HepG2 (cell line): ENCODE measurements around the gene ZNF563. TPM values are rescaled to one million over a fixed set of nuclear protein-coding genes. Genes with fewer than 3 reads are reported as not detected.
A peak's percentile ranks its signal among the peaks of the same experiment; 100 is the strongest.

Experiments
- CC2D1A ChIP-seq: sonication (generic); formaldehyde crosslinking; IDR thresholded peaks from 2 replicates; pipeline ENCODE4 v1.8.1; 2023; ENCODE audit warnings: mild to moderate bottlenecking, missing genetic modification reagents
- CHCHD3 ChIP-seq: sonication (generic); formaldehyde crosslinking; IDR thresholded peaks from 2 replicates; pipeline ENCODE4 v1.8.0; 2022; ENCODE audit warnings: mild to moderate bottlenecking, missing genetic modification reagents, moderate library complexity
- FLYWCH1 ChIP-seq: sonication (generic); formaldehyde crosslinking; IDR thresholded peaks from 2 replicates; pipeline ENCODE4 v1.8.1; 2023; ENCODE audit warnings: mild to moderate bottlenecking, missing genetic modification reagents
- KLF6 ChIP-seq: IDR thresholded peaks from 2 replicates; pipeline ENCODE4 v1.8.0; 2016; ENCODE audit warnings: missing biosample characterization, missing genetic modification reagents
- KMT2B ChIP-seq: IDR thresholded peaks from 2 replicates; pipeline ENCODE4 v1.6.1; 2016; ENCODE audit warnings: missing genetic modification reagents, missing compliant biosample characterization
- LBX2 ChIP-seq: sonication (generic); formaldehyde crosslinking; IDR thresholded peaks from 2 replicates; pipeline ENCODE4 v1.5.0; 2020; ENCODE audit warnings: missing genetic modification reagents, mild to moderate bottlenecking, borderline replicate concordance
- MXD3 ChIP-seq: IDR thresholded peaks from 2 replicates; pipeline ENCODE4 v1.6.1; 2016; ENCODE audit warnings: mild to moderate bottlenecking, missing biosample characterization, missing genetic modification reagents
- PAXIP1 ChIP-seq: sonication (generic); formaldehyde crosslinking; conservative IDR thresholded peaks from 2 replicates; pipeline ENCODE4 v1.4.0; 2020; ENCODE audit warnings: mild to moderate bottlenecking, missing genetic modification reagents, moderate library complexity
- SMARCC2 ChIP-seq: fragments of 450-650 bp; IDR thresholded peaks from 2 replicates; pipeline ENCODE4 v1.6.1; 2017; ENCODE audit warnings: antibody characterized with exemption, mild to moderate bottlenecking
- SNAPC2 ChIP-seq: sonication (generic); formaldehyde crosslinking; IDR thresholded peaks from 2 replicates; pipeline ENCODE4 v1.8.1; 2022; ENCODE audit warnings: mild to moderate bottlenecking, missing genetic modification reagents
- TBX2 ChIP-seq: sonication (generic); formaldehyde crosslinking; IDR thresholded peaks from 2 replicates; pipeline ENCODE4 v1.5.0; 2020; ENCODE audit warnings: missing genetic modification reagents, mild to moderate bottlenecking, borderline replicate concordance
- THAP11 ChIP-seq: IDR thresholded peaks from 2 replicates; pipeline ENCODE4 v1.6.1; 2016; ENCODE audit warnings: missing biosample characterization, missing genetic modification reagents
- ZBTB2 ChIP-seq: sonication (generic); formaldehyde crosslinking; IDR thresholded peaks from 2 replicates; pipeline ENCODE4 v1.8.0; 2022; ENCODE audit warnings: low read depth, missing genetic modification reagents
- ZFYVE20 ChIP-seq: sonication (generic); formaldehyde crosslinking; IDR thresholded peaks from 2 replicates; pipeline ENCODE4 v1.8.0; 2023; ENCODE audit warnings: low read depth, mild to moderate bottlenecking, moderate library complexity, missing genetic modification reagents, borderline replicate concordance
- ZNF484 ChIP-seq: sonication (generic); formaldehyde crosslinking; IDR thresholded peaks from 2 replicates; pipeline ENCODE4 v1.5.1; 2020; ENCODE audit warnings: mild to moderate bottlenecking, low read depth, missing genetic modification reagents, borderline replicate concordance
- ZNF530 ChIP-seq: sonication (generic); formaldehyde crosslinking; IDR thresholded peaks from 2 replicates; pipeline ENCODE4 v1.5.0; 2020; ENCODE audit warnings: low read depth, mild to moderate bottlenecking, missing genetic modification reagents
- ZNF574 ChIP-seq: sonication (generic); formaldehyde crosslinking; IDR thresholded peaks from 2 replicates; pipeline ENCODE4 v1.4.0; 2020; ENCODE audit warnings: missing genetic modification reagents
- polyA plus RNA-seq, 8 experiments: library from polyadenylated mRNA; depleted of rRNA in 3 of 8; stranded (reverse) in 7 of 8; unstranded in 1 of 8; fragments of >200 nt; fragmentation: Illumina TruSeq in 4 of 8; extraction: Trizol in 4 of 8; gene quantifications; 2 replicates each; pipeline versions ENCODE4 v1.2.1 to v1.2.3, GENCODE V29; 2011 to 2016; ENCODE audit warnings: low read depth in 4 of 8, missing spikeins in 1 of 8, mixed read lengths in 1 of 8; ENCODE audit not compliant: insufficient read depth in 1 of 8
- total RNA-seq, 5 experiments: library from RNA; depleted of rRNA; stranded (reverse); fragments of >200 nt; fragmentation: Illumina TruSeq; extraction: Trizol; gene quantifications; 2 replicates each; pipeline ENCODE4 v1.2.3, GENCODE V29; 2016; ENCODE audit warnings: low read depth in 1 of 5

ZNF563 gene
- total and polyA plus RNA-seq, 2 of the 13 experiments (the other 11 are each of a cell fraction or from before 2014, with no cell fraction given): 7.5 to 19.5 TPM

GRCh38 chr19:12365236-12366162 lies 32.1 kb upstream of the ZNF563 start, which contains the start of gene ZNF442 (continued):
- TF ChIP-seq ZNF530 (CRISPR knock-in tag) (no peak), MXD3 (CRISPR knock-in tag) (peak; percentile 20; the same call in 1 of the 2 replicates), TBX2 (CRISPR knock-in tag) (peak; percentile 58; the same call in 1 of the 2 replicates), ZBTB2 (no peak), FLYWCH1 (CRISPR knock-in tag) (no peak), CHCHD3 (no peak), KMT2B (CRISPR knock-in tag) (peak; percentile 67), KLF6 (CRISPR knock-in tag) (no peak), SMARCC2 (no peak), PAXIP1 (no peak), SNAPC2 (peak; percentile 62; the same call in 1 of the 2 replicates), ZFYVE20 (CRISPR knock-in tag) (peak; percentile 11; the same call in 1 of the 2 replicates), CC2D1A (CRISPR knock-in tag) (no peak), ZNF574 (peak; percentile 89), THAP11 (CRISPR knock-in tag) (peak; percentile 69), ZNF484 (no peak), LBX2 (CRISPR knock-in tag) (no peak)
